Measurements from ENCODE around the gene UNC93A.
"Not testable (repeated sequence)": the region's sequence is repeated elsewhere in the genome, so short reads cannot be mapped to it uniquely, and the experiment has no call there.

UNC93A gene

GRCh38 chr6:167341038-167341583, 50.0 kb downstream of the UNC93A start:
- no peak for DNase-seq (ENCODE audit: low read depth)

GRCh38 chr6:167341665-167342655, 50.8 kb downstream of the UNC93A start:
- no peak for DNase-seq (ENCODE audit: low read depth)

GRCh38 chr6:167342879-167343610, 51.9 kb downstream of the UNC93A start:
- DNase-seq (ENCODE audit: low read depth), result no peak

GRCh38 chr6:167345348-167345747, 54.2 kb downstream of the UNC93A start:
- no peak for DNase-seq (ENCODE audit: low read depth)

- no peak for DNase-seq (ENCODE audit: low read depth)
Measured at GRCh38 chr6:167345960-167346359, 54.8 kb downstream of the UNC93A start.

GRCh38 chr6:167347226-167347625, 56.1 kb downstream of the UNC93A start:
- DNase-seq (ENCODE audit: low read depth), result no peak

- DNase-seq (ENCODE audit: low read depth), result no peak
Measured at GRCh38 chr6:167349631-167350274, 58.6 kb downstream of the UNC93A start.

- no peak for DNase-seq (ENCODE audit: low read depth)
Measured at GRCh38 chr6:167350275-167350696, 59.2 kb downstream of the UNC93A start.

GRCh38 chr6:167350731-167351655, 59.9 kb downstream of the UNC93A start:
- no peak for DNase-seq (ENCODE audit: low read depth)

- no peak for DNase-seq (ENCODE audit: low read depth)
Measured at GRCh38 chr6:167351656-167352345, 60.7 kb downstream of the UNC93A start.

- no peak for DNase-seq (ENCODE audit: low read depth)
Measured at GRCh38 chr6:167356874-167357273, 65.8 kb downstream of the UNC93A start.

- not testable (repeated sequence) for DNase-seq (ENCODE audit: low read depth)
Measured at GRCh38 chr6:167358394-167358793, 67.3 kb downstream of the UNC93A start.

GRCh38 chr6:167361170-167361569, 70.1 kb downstream of the UNC93A start:
- DNase-seq (ENCODE audit: low read depth), result not testable (repeated sequence)
